ENCODE results near the gene SLC9A1. TPM values are rescaled to one million over a fixed set of nuclear protein-coding genes. Genes with fewer than 3 reads are reported as not detected.

Gene SLC9A1
- total and polyA plus RNA-seq, 10 of the 15 experiments (the other 5 are each of a cell fraction or from before 2014, with no cell fraction given) = 0.87 to 21.4 (median 4.3) TPM

DNA sequence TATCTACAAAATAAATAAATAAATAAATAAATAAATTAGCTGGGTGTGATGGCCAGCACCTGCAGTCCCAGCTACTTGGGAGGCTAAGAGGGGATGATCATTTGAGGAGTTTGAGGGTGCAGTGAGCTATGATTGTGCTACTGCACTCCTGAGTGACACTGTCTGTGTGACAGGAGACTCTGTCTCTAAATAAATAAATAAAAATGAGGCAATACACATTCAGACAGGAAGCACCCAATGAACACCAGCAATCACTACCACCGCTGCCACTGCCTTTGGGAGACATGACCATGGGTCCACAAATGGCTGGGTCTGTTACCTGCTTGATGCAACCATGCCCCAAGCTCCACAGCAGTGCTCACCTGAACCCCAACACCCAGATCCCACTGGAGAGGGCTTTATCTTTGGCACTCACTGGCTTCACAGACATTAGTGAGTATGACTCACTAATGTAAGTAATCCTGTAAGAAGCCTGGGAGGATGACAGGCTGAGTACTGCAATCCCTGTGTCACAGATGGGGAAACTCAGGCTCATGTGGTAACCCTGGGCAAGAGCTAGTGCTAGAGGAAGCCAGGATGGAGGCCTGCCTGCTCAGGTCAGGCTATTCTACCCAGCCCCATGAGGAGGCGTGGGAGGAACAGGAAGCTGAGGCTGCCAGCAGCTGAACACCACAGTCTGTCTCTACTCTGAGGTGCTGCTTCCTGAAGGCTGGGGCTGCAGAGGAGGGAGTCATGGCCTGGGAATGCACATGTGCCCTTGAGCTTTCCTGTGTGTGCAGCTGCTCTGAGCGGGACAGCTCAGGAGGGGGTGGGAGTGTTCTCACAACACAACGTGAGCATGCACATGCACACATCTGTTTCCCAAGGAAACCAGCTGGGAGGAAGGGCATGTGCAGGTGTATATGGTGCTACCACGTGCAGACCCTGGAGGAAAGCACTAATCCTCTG lies 43.0 kb downstream of the SLC9A1 start (continued):
- TF ChIP-seq EGR1 (IDR thresholded peaks at IDR 0.05; ENCODE audit: borderline replicate concordance in 1 of 2, low read depth in 2 of 2, low read length in 2 of 2) (peak in 1 of 2 experiments; percentile 87; a peak in 2 of 3 replicates), TAF1 (IDR thresholded peaks at IDR 0.05; ENCODE audit: borderline replicate concordance, low read depth, low read length) (peak; percentile 34; the same call in 1 of the 2 replicates), BHLHE40 (IDR thresholded peaks at IDR 0.05; ENCODE audit: borderline replicate concordance in 1 of 2, low read depth in 2 of 2, low read length in 1 of 2) (peak in 1 of 2 experiments; percentile 58; a peak in 2 of 4 replicates), IRF5 (IDR thresholded peaks at IDR 0.05; ENCODE audit: borderline replicate concordance) (no peak), GABPA (IDR thresholded peaks at IDR 0.05; ENCODE audit: low read depth) (no peak), CHD4 (IDR thresholded peaks at IDR 0.05) (no peak), POLR2A (IDR thresholded peaks at IDR 0.05; ENCODE audit: low read depth, low read length) (peak; percentile 49), POU2F2 (IDR thresholded peaks at IDR 0.05; ENCODE audit: borderline replicate concordance, low read depth, low read length) (0 out of 3 replicates have a peak, but pooled peaks have one; percentile 43), HDGF (IDR thresholded peaks at IDR 0.05) (peak; percentile 81; the same call in 1 of the 2 replicates), SMC3 (IDR thresholded peaks at IDR 0.05; ENCODE audit: borderline replicate concordance, low read length) (peak; percentile 48; the same call in 1 of the 2 replicates), LARP7 (IDR thresholded peaks at IDR 0.05) (0 out of 2 replicates have a peak, but pooled peaks have one; percentile 56), GATAD2B (conservative IDR thresholded peaks at IDR 0.05; ENCODE audit: low read depth) (0 out of 2 replicates have a peak, but pooled peaks have one; percentile 5), EED (IDR thresholded peaks at IDR 0.05; ENCODE audit: low read depth) (peak; percentile 62; the same call in 1 of the 2 replicates), MYB (IDR thresholded peaks at IDR 0.05; ENCODE audit: borderline replicate concordance, low read depth, low read length) (no peak), IKZF1 (conservative IDR thresholded peaks at IDR 0.05) (peak; percentile 75), DPF2 (IDR thresholded peaks at IDR 0.05) (0 out of 2 replicates have a peak, but pooled peaks have one; percentile 63), SP1 (IDR thresholded peaks at IDR 0.05; ENCODE audit: low read depth, low read length) (peak; percentile 48), PAX5 (IDR thresholded peaks at IDR 0.05; ENCODE audit: borderline replicate concordance, low read depth, low read length) (peak; percentile 40; the same call in 1 of the 2 replicates)
- TF ChIP-seq, protein P1, sequence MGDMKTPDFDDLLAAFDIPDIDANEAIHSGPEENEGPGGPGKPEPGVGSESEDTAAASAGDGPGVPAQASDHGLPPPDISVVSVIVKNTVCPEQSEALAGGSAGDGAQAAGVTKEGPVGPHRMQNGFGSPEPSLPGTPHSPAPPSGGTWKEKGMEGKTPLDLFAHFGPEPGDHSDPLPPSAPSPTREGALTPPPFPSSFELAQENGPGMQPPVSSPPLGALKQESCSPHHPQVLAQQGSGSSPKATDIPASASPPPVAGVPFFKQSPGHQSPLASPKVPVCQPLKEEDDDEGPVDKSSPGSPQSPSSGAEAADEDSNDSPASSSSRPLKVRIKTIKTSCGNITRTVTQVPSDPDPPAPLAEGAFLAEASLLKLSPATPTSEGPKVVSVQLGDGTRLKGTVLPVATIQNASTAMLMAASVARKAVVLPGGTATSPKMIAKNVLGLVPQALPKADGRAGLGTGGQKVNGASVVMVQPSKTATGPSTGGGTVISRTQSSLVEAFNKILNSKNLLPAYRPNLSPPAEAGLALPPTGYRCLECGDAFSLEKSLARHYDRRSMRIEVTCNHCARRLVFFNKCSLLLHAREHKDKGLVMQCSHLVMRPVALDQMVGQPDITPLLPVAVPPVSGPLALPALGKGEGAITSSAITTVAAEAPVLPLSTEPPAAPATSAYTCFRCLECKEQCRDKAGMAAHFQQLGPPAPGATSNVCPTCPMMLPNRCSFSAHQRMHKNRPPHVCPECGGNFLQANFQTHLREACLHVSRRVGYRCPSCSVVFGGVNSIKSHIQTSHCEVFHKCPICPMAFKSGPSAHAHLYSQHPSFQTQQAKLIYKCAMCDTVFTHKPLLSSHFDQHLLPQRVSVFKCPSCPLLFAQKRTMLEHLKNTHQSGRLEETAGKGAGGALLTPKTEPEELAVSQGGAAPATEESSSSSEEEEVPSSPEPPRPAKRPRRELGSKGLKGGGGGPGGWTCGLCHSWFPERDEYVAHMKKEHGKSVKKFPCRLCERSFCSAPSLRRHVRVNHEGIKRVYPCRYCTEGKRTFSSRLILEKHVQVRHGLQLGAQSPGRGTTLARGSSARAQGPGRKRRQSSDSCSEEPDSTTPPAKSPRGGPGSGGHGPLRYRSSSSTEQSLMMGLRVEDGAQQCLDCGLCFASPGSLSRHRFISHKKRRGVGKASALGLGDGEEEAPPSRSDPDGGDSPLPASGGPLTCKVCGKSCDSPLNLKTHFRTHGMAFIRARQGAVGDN (IDR thresholded peaks at IDR 0.05) = peak; percentile 74

All from GM12878 (cell line).